ENCODE measurements around the gene TAF1D. TPM values are rescaled to one million over a fixed set of nuclear protein-coding genes. Genes with fewer than 3 reads are reported as not detected.
A peak's percentile ranks its signal among the peaks of the same experiment; 100 is the strongest.

Gene TAF1D
- total and polyA plus RNA-seq, 12 donors = 20.8 to 262 (median 59.5) TPM

DNA sequence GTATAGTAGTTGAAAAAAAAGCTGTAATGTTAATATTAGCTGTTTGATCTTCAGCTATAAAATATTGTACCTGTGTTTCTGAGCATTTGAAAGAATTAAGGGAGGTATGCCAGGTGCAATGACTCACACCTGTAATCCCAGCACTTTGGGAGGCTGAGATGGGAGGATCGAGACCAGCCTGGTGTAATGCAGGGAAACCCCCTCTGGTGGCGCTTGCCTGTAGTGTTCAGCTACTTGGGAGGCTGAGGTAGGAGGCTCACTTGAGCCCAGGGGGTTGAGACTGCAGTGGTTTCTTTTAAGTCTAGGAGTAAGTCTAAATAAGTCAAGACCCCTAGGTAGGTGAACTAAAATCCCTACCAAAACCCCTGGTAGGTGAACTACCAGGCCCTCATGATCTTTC lies 37.1 kb downstream of the TAF1D start:
- Histone ChIP-seq H3K36me3 (replicated peaks in 1 of 2) (peaks cover 0 to 46% of the 10 kb centered on the region in 2 donors), H3K4me3 (no peak overlapping the region), H3K27ac (no peak overlapping the region), H3K9me3 (replicated peaks in 1 of 3) (no peaks in the 10 kb centered on the region), H3K27me3 (no peaks in the 10 kb centered on the region), H3K4me1 (replicated peaks in 1 of 2) (no peaks in the 10 kb centered on the region)
- no peak for TF ChIP-seq POLR2A (IDR thresholded peaks at IDR 0.05)
- TF ChIP-seq, protein P1, sequence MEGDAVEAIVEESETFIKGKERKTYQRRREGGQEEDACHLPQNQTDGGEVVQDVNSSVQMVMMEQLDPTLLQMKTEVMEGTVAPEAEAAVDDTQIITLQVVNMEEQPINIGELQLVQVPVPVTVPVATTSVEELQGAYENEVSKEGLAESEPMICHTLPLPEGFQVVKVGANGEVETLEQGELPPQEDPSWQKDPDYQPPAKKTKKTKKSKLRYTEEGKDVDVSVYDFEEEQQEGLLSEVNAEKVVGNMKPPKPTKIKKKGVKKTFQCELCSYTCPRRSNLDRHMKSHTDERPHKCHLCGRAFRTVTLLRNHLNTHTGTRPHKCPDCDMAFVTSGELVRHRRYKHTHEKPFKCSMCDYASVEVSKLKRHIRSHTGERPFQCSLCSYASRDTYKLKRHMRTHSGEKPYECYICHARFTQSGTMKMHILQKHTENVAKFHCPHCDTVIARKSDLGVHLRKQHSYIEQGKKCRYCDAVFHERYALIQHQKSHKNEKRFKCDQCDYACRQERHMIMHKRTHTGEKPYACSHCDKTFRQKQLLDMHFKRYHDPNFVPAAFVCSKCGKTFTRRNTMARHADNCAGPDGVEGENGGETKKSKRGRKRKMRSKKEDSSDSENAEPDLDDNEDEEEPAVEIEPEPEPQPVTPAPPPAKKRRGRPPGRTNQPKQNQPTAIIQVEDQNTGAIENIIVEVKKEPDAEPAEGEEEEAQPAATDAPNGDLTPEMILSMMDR (IDR thresholded peaks at IDR 0.05) = no peak
- WGBS, 4 donors = 94 to 98% (median 97%) methylated on average over 2 of the region's 2 CpGs
- intact Hi-C loops (cut with DNase I) = no loop called here
- DNase-seq = no peak

DNA sequence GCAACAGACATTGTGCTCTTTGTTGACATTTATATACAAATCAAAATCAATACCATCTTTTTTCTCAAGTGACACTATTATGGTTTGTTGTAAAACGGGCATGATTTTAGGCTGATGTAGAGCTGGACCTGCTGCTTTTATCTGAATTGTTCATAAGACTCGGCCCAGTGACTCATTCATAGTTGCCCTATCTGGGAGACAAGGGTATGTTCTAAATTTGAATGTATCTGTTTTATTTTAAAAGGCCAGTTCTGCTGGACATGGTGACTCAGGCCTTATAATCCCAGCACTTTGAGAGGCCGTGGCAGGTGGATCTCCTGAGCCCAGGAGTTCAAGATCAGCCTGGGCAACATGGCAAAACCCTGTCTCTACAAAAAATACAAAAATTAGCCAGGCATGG lies 40.5 kb downstream of the TAF1D start:
- peak in 4 of 7 donors; percentile 19 to 29 (median 23) for DNase-seq
- Histone ChIP-seq H3K27me3 (no peaks in the 10 kb centered on the region), H3K4me1 (replicated peaks in 1 of 2) (no peaks in the 10 kb centered on the region), H3K36me3 (replicated peaks in 1 of 2) (peaks cover 0 to 54% of the 10 kb centered on the region in 2 donors), H3K27ac (no peak overlapping the region), H3K9me3 (replicated peaks in 1 of 3) (no peaks in the 10 kb centered on the region), H3K4me3 (no peak overlapping the region)
- TF ChIP-seq POLR2A (IDR thresholded peaks at IDR 0.05) = no peak
- intact Hi-C loops (cut with DNase I) = no loop called here
- 47 to 63% (median 56%) methylated on average over 3 of the region's 3 CpGs for WGBS, 4 donors

DNA sequence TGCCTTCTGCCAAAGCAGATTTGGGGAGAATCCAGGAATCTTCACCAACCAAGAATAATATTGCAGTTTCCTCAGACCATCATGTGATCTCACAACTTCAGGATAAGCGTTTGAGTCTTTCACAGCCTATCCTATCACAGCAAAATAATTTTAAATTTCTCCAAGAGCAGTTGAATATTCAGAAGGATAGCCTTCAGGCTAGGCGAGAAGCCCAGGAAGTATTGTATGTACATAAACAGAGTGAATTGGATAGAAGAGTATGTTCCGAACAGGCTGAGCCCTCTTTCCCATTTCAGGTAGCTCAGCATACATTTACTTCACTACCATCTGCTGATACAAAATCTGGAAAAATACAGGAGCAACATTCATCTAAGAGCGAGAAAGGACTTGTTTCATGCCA lies 43.7 kb downstream of the TAF1D start:
- Histone ChIP-seq H3K4me1 (replicated peaks in 1 of 2) (no peaks in the 10 kb centered on the region), H3K27me3 (no peaks in the 10 kb centered on the region), H3K27ac (no peak overlapping the region), H3K9me3 (replicated peaks in 1 of 3) (no peaks in the 10 kb centered on the region), H3K4me3 (no peak overlapping the region), H3K36me3 (replicated peaks in 1 of 2) (peaks cover 0 to 53% of the 10 kb centered on the region in 2 donors)
- WGBS, 4 donors = 97 to 98% (median 98%) methylated on average over 4 of the region's 4 CpGs
- DNase-seq = no peak
- intact Hi-C loops (cut with DNase I) = no loop called here
- no peak for TF ChIP-seq POLR2A (IDR thresholded peaks at IDR 0.05)
- TF ChIP-seq, protein P1 (IDR thresholded peaks at IDR 0.05) = no peak

GRCh38 chr11:93694557-93694956 lies 46.7 kb downstream of the TAF1D start:
- TF ChIP-seq, protein P1 (IDR thresholded peaks at IDR 0.05) = no peak
- no peak for TF ChIP-seq POLR2A (IDR thresholded peaks at IDR 0.05)
- DNase-seq = no peak
- Histone ChIP-seq H3K27ac (no peak overlapping the region), H3K4me3 (no peak overlapping the region), H3K27me3 (no peaks in the 10 kb centered on the region), H3K36me3 (replicated peaks in 1 of 2) (peaks cover 0 to 47% of the 10 kb centered on the region in 2 donors), H3K4me1 (replicated peaks in 1 of 2) (no peaks in the 10 kb centered on the region), H3K9me3 (replicated peaks in 1 of 3) (no peaks in the 10 kb centered on the region)
- intact Hi-C loops (cut with DNase I) = no loop called here

DNA sequence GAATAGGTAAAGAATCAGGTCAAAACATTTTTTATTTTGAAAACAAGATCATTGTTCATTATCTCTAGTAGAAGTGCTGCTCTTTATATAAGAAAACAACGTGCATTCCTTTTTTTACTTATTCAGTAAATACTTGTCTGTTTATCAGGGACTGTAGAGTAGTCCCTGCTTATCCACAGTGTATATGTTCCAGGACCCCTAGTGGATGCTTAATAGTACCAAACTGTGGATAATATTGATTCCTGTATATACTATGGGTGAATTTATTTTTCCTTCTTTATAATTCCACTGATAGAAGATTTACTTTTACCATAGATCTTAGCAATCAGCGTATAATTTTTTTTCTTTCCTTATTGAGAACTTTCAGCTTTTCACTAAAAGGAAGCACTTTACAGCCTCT lies 47.2 kb downstream of the TAF1D start:
- no peak overlapping the region for H3K27ac ChIP-seq
- DNase-seq = no peak
- H3K27me3 ChIP-seq = no peaks in the 10 kb centered on the region
- H3K9me3 ChIP-seq (replicated peaks in 1 of 3) = no peaks in the 10 kb centered on the region
- 90 to 98% (median 97%) methylated on average over 2 of the region's 2 CpGs for WGBS, 4 donors
- H3K4me1 ChIP-seq (replicated peaks in 1 of 2) = no peaks in the 10 kb centered on the region
- H3K36me3 ChIP-seq (replicated peaks in 1 of 2) = peaks cover 0 to 49% of the 10 kb centered on the region in 2 donors
- intact Hi-C loops (cut with DNase I) = no loop called here
- TF ChIP-seq, protein P1 (IDR thresholded peaks at IDR 0.05) = no peak
- no peak for TF ChIP-seq POLR2A (IDR thresholded peaks at IDR 0.05)
- no peak overlapping the region for H3K4me3 ChIP-seq

Measured in adrenal gland (tissue), 12 donors.